HT-29 (cell line): ENCODE measurements around the gene CDC42EP5. TPM values are rescaled to one million over a fixed set of nuclear protein-coding genes. Genes with fewer than 3 reads are reported as not detected.
"Not testable (repeated sequence)": the region's sequence is repeated elsewhere in the genome, so short reads cannot be mapped to it uniquely, and the experiment has no call there.

Source experiments
- DNase-seq: peaks from one replicate; pipeline ENCODE4 v3.0.0-alpha.2; 2015; ENCODE audit warnings: low spot score
- total RNA-seq: library from RNA; depleted of rRNA; stranded (reverse); fragments of >200 nt; shearing (Covaris generic); gene quantifications from 2 replicates; pipeline ENCODE4 v1.2.3, GENCODE V29; 2014

The CDC42EP5 gene
- total RNA-seq, 1 experiment from 2014 or later, result 59.0 TPM

- peak; percentile 99 for DNase-seq
Observed at GRCh38 chr19:54448774-54449700, 24.1 kb downstream of the CDC42EP5 start, which contains the start of gene LENG8. TSS of gene LENG8 (plus strand) at chr19:54449199. CDS start at chr19:54451345, 2,146 bp downstream.

GRCh38 chr19:54448040-54448773, 24.9 kb downstream of the CDC42EP5 start:
- peak; percentile 72 for DNase-seq

- not testable (repeated sequence) for DNase-seq
Observed at GRCh38 chr19:54446349-54446748, 26.7 kb downstream of the CDC42EP5 start.

GRCh38 chr19:54444737-54445136, 28.4 kb downstream of the CDC42EP5 start:
- peak; percentile 82 for DNase-seq

- DNase-seq, result no peak
Observed at GRCh38 chr19:54440641-54441040, 32.5 kb downstream of the CDC42EP5 start.

- DNase-seq, result peak; percentile 68
Observed at GRCh38 chr19:54439174-54439851, 33.8 kb downstream of the CDC42EP5 start.

GRCh38 chr19:54436628-54437252, 36.4 kb downstream of the CDC42EP5 start:
- no peak for DNase-seq

GRCh38 chr19:54436031-54436523, 37.0 kb downstream of the CDC42EP5 start:
- DNase-seq, result no peak

GRCh38 chr19:54435551-54436016, 37.5 kb downstream of the CDC42EP5 start:
- DNase-seq, result no peak

GRCh38 chr19:54434873-54435214, 38.3 kb downstream of the CDC42EP5 start:
- no peak for DNase-seq

- no peak for DNase-seq
Observed at GRCh38 chr19:54434112-54434872, 38.8 kb downstream of the CDC42EP5 start.

GRCh38 chr19:54433697-54434096, 39.4 kb downstream of the CDC42EP5 start:
- no peak for DNase-seq

- peak; percentile 45 for DNase-seq
Observed at GRCh38 chr19:54432144-54432738, 40.9 kb downstream of the CDC42EP5 start.

GRCh38 chr19:54431255-54431838, 41.7 kb downstream of the CDC42EP5 start:
- peak; percentile 41 for DNase-seq

- peak; percentile 41 for DNase-seq
Observed at GRCh38 chr19:54430306-54431254, 42.5 kb downstream of the CDC42EP5 start.

- DNase-seq, result no peak
Observed at GRCh38 chr19:54429545-54430227, 43.4 kb downstream of the CDC42EP5 start.

- DNase-seq, result no peak
Observed at GRCh38 chr19:54429176-54429495, 44.0 kb downstream of the CDC42EP5 start.
